GM12878 (cell line): ENCODE data around the gene TTYH1. TPM values are rescaled to one million over a fixed set of nuclear protein-coding genes. Genes with fewer than 3 reads are reported as not detected.

Experiments used
- ATAC-seq: fragments of 200-7000 bp; cut with Tn5 transposase; 3 replicates; pipeline ENCODE4 v1.9.1; 2020; ENCODE audit warnings: mild to moderate bottlenecking, moderate library complexity
- BruUV-seq: library from RNA; stranded (reverse); fragments of 400-500 nt; replicated peaks from 2 replicates; lab custom pipeline; 2021; lab: Mats Ljungman, UMichigan
- CTCF ChIA-PET: fragments of 300-600 bp; sonication (Branson Sonifier 250); formaldehyde crosslinking; extraction: SDS; loops from one replicate; lab custom pipeline; 2021; ENCODE audit warnings: inconsistent platforms; lab: Yijun Ruan, JAX
- POLR2A ChIA-PET: fragments of 350-600 bp; formaldehyde crosslinking; extraction: SDS; loops from one replicate; lab custom pipeline; 2021; ENCODE audit warnings: inconsistent platforms; lab: Charles Lee
- RAD21 ChIA-PET: fragments of 300-600 bp; sonication (Branson Sonifier 250); formaldehyde crosslinking; loops from one replicate; lab custom pipeline; 2023; ENCODE audit warnings: antibody characterized with exemption; ENCODE audit not compliant: unreplicated experiment; lab: Charles Lee
- SMC1A ChIA-PET: fragments of 300-600 bp; sonication (Branson Sonifier 250); formaldehyde crosslinking; loops from one replicate; lab custom pipeline; 2023; ENCODE audit not compliant: unreplicated experiment, uncharacterized antibody; lab: Charles Lee
- DNase-seq: peaks from one replicate; pipeline ENCODE4 v3.0.0-alpha.2; 2011; ENCODE audit warnings: low read depth, low spot score
- FAIRE-seq: peaks from 3 replicates; lab custom pipeline; 2011; peaks lifted over from hg19 to GRCh38; lab: Jason Lieb, UNC
- H2AFZ ChIP-seq: 2 replicates; pipeline ENCODE4 v1.6.0; 2011; ENCODE audit warnings: low read depth, low read length, control low read depth; ENCODE audit not compliant: control insufficient read depth
- H3K27ac ChIP-seq: 2 replicates; pipeline ENCODE4 v1.5.1; 2011; ENCODE audit warnings: control low read depth; ENCODE audit not compliant: control insufficient read depth, insufficient read depth
- H3K27me3 ChIP-seq, 2 experiments: replicated peaks in 1 of 2; 2 replicates each; pipeline versions ENCODE4 v1.6.0 to v1.6.1; 2011; ENCODE audit warnings: low read length in 1 of 2; ENCODE audit not compliant: control insufficient read depth in 2 of 2, insufficient read depth in 2 of 2
- H3K36me3 ChIP-seq, 2 experiments: 2 replicates each; pipeline ENCODE4 v1.5.1; 2011; ENCODE audit warnings: low read length in 1 of 2; ENCODE audit not compliant: control insufficient read depth in 2 of 2, insufficient read depth in 2 of 2
- H3K4me1 ChIP-seq: 2 replicates; pipeline ENCODE4 v1.6.1; 2011; ENCODE audit warnings: mild to moderate bottlenecking, low read length, moderate library complexity, mixed read lengths; ENCODE audit not compliant: control insufficient read depth, insufficient read depth
- H3K4me2 ChIP-seq: 2 replicates; pipeline ENCODE4 v1.6.0; 2011; ENCODE audit warnings: control low read depth; ENCODE audit not compliant: control insufficient read depth, insufficient read depth
- H3K4me3 ChIP-seq: fragments of 200-600 bp; sonication (generic); 2 replicates; pipeline ENCODE4 v1.5.1; 2016
- H3K79me2 ChIP-seq: 2 replicates; pipeline ENCODE4 v1.6.0; 2011; ENCODE audit warnings: low read length; ENCODE audit not compliant: control insufficient read depth, insufficient read depth
- H3K9ac ChIP-seq: 2 replicates; pipeline ENCODE4 v1.8.0; 2011; ENCODE audit warnings: low read length, control low read depth, mixed read lengths; ENCODE audit not compliant: control insufficient read depth, insufficient read depth
- H3K9me3 ChIP-seq: replicated peaks from 3 replicates; pipeline ENCODE4 v1.5.1; 2011; ENCODE audit warnings: mild to moderate bottlenecking, low read length; ENCODE audit not compliant: control insufficient read depth, insufficient read depth
- H4K20me1 ChIP-seq: 2 replicates; pipeline ENCODE4 v1.6.0; 2011; ENCODE audit not compliant: control insufficient read depth, insufficient read depth
- BACH1 ChIP-seq: fragments of 450-650 bp; IDR thresholded peaks from 2 replicates; pipeline ENCODE4 v1.6.1; 2017; ENCODE audit warnings: mild to moderate bottlenecking, borderline replicate concordance
- BMI1 ChIP-seq: fragments of 450-650 bp; IDR thresholded peaks from 2 replicates; pipeline ENCODE4 v1.6.1; 2016; ENCODE audit warnings: mild to moderate bottlenecking, moderate library complexity, borderline replicate concordance
- CREM ChIP-seq: IDR thresholded peaks from 2 replicates; pipeline ENCODE4 v1.6.1; 2014; ENCODE audit warnings: antibody characterized with exemption, low read depth
- GABPA ChIP-seq: IDR thresholded peaks from 2 replicates; pipeline ENCODE4 v1.6.1; 2014; ENCODE audit warnings: antibody characterized with exemption, low read depth, mild to moderate bottlenecking, inconsistent platforms
- HDAC6 ChIP-seq: fragments of 200-600 bp; sonication (generic); IDR thresholded peaks from one replicate; pipeline ENCODE4 v1.8.0; 2017; ENCODE audit warnings: antibody characterized with exemption; ENCODE audit not compliant: unreplicated experiment
- NFXL1 ChIP-seq: fragments of 450-650 bp; IDR thresholded peaks from 2 replicates; pipeline ENCODE4 v1.6.1; 2017; ENCODE audit warnings: antibody characterized with exemption, mild to moderate bottlenecking, borderline replicate concordance
- NFYA ChIP-seq: IDR thresholded peaks from 2 replicates; pipeline ENCODE4 v1.6.1; 2011; ENCODE audit warnings: low read depth, mild to moderate bottlenecking, low read length, improper control_type of control experiment, borderline replicate concordance
- RAD21 ChIP-seq: IDR thresholded peaks from 2 replicates; pipeline ENCODE4 v1.6.1; 2011; ENCODE audit warnings: mild to moderate bottlenecking, low read depth, low read length, moderate library complexity; ENCODE audit not compliant: insufficient read depth
- WGBS: methylation state at CpG from one replicate; pipeline ENCODE4 v1.1.6; 2016; ENCODE audit warnings: low lambda C conversion rate; ENCODE audit not compliant: insufficient replicate concordance, insufficient coverage; ENCODE audit errors: missing lambda C conversion rate; 5-methylcytosine and 5-hydroxymethylcytosine counted together
- in situ Hi-C: fragments of 300-500 bp; cut with MboI; formaldehyde crosslinking; loops from 9 replicates; pipeline ENCODE4 v1.14.3; 2018; ENCODE audit warnings: mixed read lengths
- intact Hi-C: fragments of 100-400 bp; cut with micrococcal nuclease; formaldehyde crosslinking; loops from one replicate; pipeline ENCODE4 v1.14.2; 2022; ENCODE audit not compliant: unreplicated experiment
- polyA plus RNA-seq, 11 experiments: library from polyadenylated mRNA; depleted of rRNA in 4 of 11; unstranded in 6 of 11; stranded (reverse) in 5 of 11; fragments of >200 nt; fragmentation: Nextera tagmentation in 4 of 11; fragmentation: Illumina TruSeq in 1 of 11; extraction: Ambion mirVana in 4 of 11; extraction: Trizol in 1 of 11; gene quantifications; 1 replicate in 1 of 11; 2 replicates in 10 of 11; pipeline versions ENCODE4 v1.2.1 to v1.2.3, GENCODE V29; 2011 to 2016; ENCODE audit warnings: inconsistent platforms in 2 of 11, missing spikeins in 2 of 11, low read depth in 1 of 11
- total RNA-seq, 4 experiments: library from RNA; depleted of rRNA in 3 of 4; stranded (reverse); fragments of >200 nt in 3 of 4; fragmentation: Illumina TruSeq in 1 of 4; extraction: Trizol in 1 of 4; gene quantifications; 2 replicates each; pipeline versions ENCODE4 v1.2.1 to v1.2.3, GENCODE V29; 2013 to 2021
- TF ChIP-seq, protein P1 (sequence below): IDR thresholded peaks from 2 replicates; pipeline ENCODE4 v1.6.1; 2012; ENCODE audit warnings: low read depth, low read length, improper control_type of control experiment

Gene TTYH1
- total and polyA plus RNA-seq, 10 of the 15 experiments (the other 5 are each of a cell fraction or from before 2014, with no cell fraction given) = 0.01 to 0.36 (median 0.09) TPM; not detected in 3

DNA sequence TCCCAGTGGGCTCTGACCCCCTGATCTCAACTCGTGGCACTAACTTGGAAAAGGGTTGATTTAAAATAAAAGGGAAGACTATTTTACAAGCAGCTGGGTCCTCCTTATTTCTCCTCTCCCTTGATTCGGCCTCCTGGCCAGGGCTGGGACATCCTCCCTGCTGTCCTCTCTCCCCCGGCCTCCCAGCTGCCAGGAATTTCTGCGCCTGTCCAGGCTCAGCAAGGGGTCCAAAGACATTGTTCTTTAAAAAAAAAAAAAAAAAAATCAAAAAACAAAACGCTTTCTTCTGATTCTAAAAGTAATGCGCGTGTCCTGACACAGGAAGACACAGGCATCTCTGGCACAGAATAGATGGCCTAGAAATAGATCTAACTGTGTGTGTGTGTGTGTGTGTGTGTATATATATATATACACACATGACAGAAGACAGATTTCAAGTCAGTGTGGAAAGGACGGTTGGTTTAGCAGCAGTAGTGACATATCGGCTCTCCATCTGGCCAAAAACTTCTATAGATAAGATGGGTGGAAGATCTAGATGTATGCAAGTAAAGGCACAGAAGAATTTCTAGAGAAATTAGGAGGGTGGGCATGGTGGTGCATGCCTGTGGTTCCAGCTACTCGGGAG lies 21.5 kb downstream of the TTYH1 start:
- no TSS peak for BruUV-seq
- ChIA-PET CTCF (no interaction called here), RAD21 (no interaction called here), POLR2A (no interaction called here), SMC1A (no interaction called here)
- WGBS = 86% methylated on average over 10 of the region's 10 CpGs
- Histone ChIP-seq H3K36me3 (no peaks in the 10 kb centered on the region; a peak in 2 of 4 replicates), H3K4me2 (no peak overlapping the region), H4K20me1 (no peaks in the 10 kb centered on the region; the same call in 1 of the 2 replicates), H2AFZ (no peak overlapping the region), H3K27ac (no peak overlapping the region), H3K79me2 (no peaks in the 10 kb centered on the region), H3K4me3 (no peak overlapping the region), H3K4me1 (no peaks in the 10 kb centered on the region), H3K9me3 (no peaks in the 10 kb centered on the region), H3K9ac (no peak overlapping the region), H3K27me3 (no peaks in the 10 kb centered on the region)
- intact Hi-C loops = no loop called here
- FAIRE-seq (no peak), ATAC-seq (no peak), DNase-seq (no peak)
- in situ Hi-C loops = no loop called here
- no peak for TF ChIP-seq GABPA
- TF ChIP-seq NFXL1 = no peak
- TF ChIP-seq, protein P1, sequence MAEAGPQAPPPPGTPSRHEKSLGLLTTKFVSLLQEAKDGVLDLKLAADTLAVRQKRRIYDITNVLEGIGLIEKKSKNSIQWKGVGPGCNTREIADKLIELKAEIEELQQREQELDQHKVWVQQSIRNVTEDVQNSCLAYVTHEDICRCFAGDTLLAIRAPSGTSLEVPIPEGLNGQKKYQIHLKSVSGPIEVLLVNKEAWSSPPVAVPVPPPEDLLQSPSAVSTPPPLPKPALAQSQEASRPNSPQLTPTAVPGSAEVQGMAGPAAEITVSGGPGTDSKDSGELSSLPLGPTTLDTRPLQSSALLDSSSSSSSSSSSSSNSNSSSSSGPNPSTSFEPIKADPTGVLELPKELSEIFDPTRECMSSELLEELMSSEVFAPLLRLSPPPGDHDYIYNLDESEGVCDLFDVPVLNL = no peak
- TF ChIP-seq NFYA = no peak
- no peak for TF ChIP-seq BACH1
- no peak for TF ChIP-seq HDAC6
- no peak for TF ChIP-seq CREM
- no peak for TF ChIP-seq RAD21
- no peak for TF ChIP-seq BMI1
